ENCODE results near the gene CTDSPL. TPM values are rescaled to one million over a fixed set of nuclear protein-coding genes. Genes with fewer than 3 reads are reported as not detected.

CTDSPL gene
- total and polyA plus RNA-seq, 2 of the 8 experiments (the other 6 are each of a cell fraction or from before 2014, with no cell fraction given) = 20.3 to 42.2 TPM

DNA sequence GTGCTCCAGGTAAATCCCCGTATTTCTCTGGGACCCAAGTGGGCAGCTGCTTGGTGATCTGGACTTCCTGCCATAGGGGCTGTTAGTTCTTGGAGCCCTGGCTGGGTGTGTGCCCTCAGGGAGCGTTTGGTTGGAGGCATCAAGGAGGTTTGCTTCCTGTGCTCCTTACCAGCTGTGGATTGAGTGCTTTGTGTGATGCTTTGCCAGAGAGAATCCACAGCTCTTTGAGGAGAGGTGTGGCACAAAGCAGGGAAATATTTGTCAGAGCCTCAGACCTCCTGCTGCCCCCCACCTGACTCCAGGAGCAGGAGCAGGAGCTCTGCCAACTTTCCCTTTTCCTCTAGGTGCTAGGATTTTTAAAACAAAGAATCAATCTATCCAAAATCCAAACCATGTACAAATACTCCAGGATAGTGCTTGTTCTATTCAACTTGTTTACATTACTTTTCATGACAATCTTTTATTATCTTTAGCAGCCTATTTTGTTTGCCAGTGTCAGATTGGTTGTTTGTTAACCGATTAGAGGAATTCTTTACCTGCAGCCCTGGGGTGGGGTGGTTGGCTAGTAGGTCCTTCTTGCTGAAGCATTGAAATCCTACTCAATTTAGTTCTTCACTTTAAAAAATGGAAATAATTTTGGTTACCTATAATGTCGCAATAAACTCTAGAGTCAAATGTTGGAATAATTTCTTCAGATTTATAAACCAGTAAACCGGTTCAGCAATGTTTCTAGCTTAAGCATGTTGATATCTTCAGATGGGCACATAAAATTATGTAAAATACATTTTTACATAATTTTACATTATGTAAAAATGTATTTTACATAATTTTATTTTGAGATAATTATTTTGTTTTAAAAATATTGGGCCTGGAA is 2.5 kb downstream of the CTDSPL start (continued):
- no peak for TF ChIP-seq NRF1 (IDR thresholded peaks at IDR 0.05; ENCODE audit: low read depth, low read length)
